HEK293 (cell line): ENCODE data around the gene GM2A.

Source experiments
- CTCF ChIA-PET: fragments of 350-600 bp; formaldehyde crosslinking; extraction: SDS; loops from one replicate; lab custom pipeline; 2021; ENCODE audit warnings: antibody characterized with exemption; lab: Yijun Ruan, JAX
- POLR2A ChIA-PET: fragments of 300-600 bp; formaldehyde crosslinking; extraction: SDS; loops from one replicate; lab custom pipeline; 2020; ENCODE audit warnings: antibody characterized with exemption, inconsistent platforms; lab: Yijun Ruan, JAX
- H3K27ac ChIP-seq: fragments of 200-500 bp; sonication (Bioruptor generic); 2 replicates; pipeline ENCODE4 v1.5.1; 2014; ENCODE audit warnings: low read depth, low read length, control low read depth, inconsistent platforms; ENCODE audit errors: extremely low read depth
- H3K36me3 ChIP-seq, 2 experiments: fragments of 200-500 bp in 1 of 2; sonication (Bioruptor generic) in 1 of 2; 1 replicate in 1 of 2; 2 replicates in 1 of 2; pipeline ENCODE4 v1.5.1; 2014 to 2017; ENCODE audit warnings: inconsistent platforms in 2 of 2, low read length in 2 of 2; ENCODE audit not compliant: control insufficient read depth in 2 of 2, insufficient read depth in 1 of 2
- H3K4me1 ChIP-seq: fragments of 200-500 bp; sonication (Bioruptor generic); 2 replicates; pipeline ENCODE4 v1.5.1; 2014; ENCODE audit warnings: mild to moderate bottlenecking, low read length, inconsistent platforms; ENCODE audit not compliant: control insufficient read depth, insufficient read depth
- H3K4me3 ChIP-seq: 2 replicates; pipeline ENCODE4 v1.5.1; 2011; ENCODE audit warnings: low read depth, mild to moderate bottlenecking, control low read depth, low read length, moderate library complexity
- H3K9me3 ChIP-seq: fragments of 200-500 bp; sonication (Bioruptor generic); 2 replicates; pipeline ENCODE4 v1.5.1; 2014; ENCODE audit warnings: low read depth, low read length, inconsistent platforms; ENCODE audit not compliant: control insufficient read depth, insufficient read depth
- BCL6B ChIP-seq: fragments of 450-650 bp; formaldehyde crosslinking; IDR thresholded peaks from 2 replicates; pipeline ENCODE4 v1.5.1; 2017; ENCODE audit warnings: missing biosample characterization, missing genetic modification characterization
- EGR2 ChIP-seq: fragments of 450-650 bp; formaldehyde crosslinking; IDR thresholded peaks from 2 replicates; pipeline ENCODE4 v1.5.1; 2016; ENCODE audit warnings: low read depth, missing biosample characterization, missing genetic modification characterization
- ELK4 ChIP-seq: IDR thresholded peaks from 2 replicates; pipeline ENCODE4 v1.6.1; 2011; ENCODE audit warnings: mild to moderate bottlenecking, low read depth, low read length, borderline replicate concordance
- GLIS1 ChIP-seq: fragments of 450-650 bp; formaldehyde crosslinking; IDR thresholded peaks from 2 replicates; pipeline ENCODE4 v1.5.1; 2016; ENCODE audit warnings: missing biosample characterization, missing genetic modification characterization
- PRDM10 ChIP-seq: fragments of 450-650 bp; formaldehyde crosslinking; IDR thresholded peaks from 2 replicates; pipeline ENCODE4 v1.5.1; 2016; ENCODE audit warnings: missing biosample characterization, missing genetic modification characterization
- SP3 ChIP-seq: fragments of 450-650 bp; formaldehyde crosslinking; IDR thresholded peaks from 2 replicates; pipeline ENCODE4 v1.5.1; 2016; ENCODE audit warnings: missing biosample characterization, missing genetic modification characterization
- ZBTB48 ChIP-seq: fragments of 450-650 bp; formaldehyde crosslinking; IDR thresholded peaks from 2 replicates; pipeline ENCODE4 v1.5.1; 2016; ENCODE audit warnings: missing biosample characterization, missing genetic modification characterization
- ZNF214 ChIP-seq: fragments of 450-650 bp; formaldehyde crosslinking; IDR thresholded peaks from 2 replicates; pipeline ENCODE4 v1.5.1; 2017; ENCODE audit warnings: missing biosample characterization, mild to moderate bottlenecking, missing genetic modification characterization, borderline replicate concordance
- ZNF423 ChIP-seq: fragments of 450-650 bp; formaldehyde crosslinking; IDR thresholded peaks from 2 replicates; pipeline ENCODE4 v1.5.1; 2016; ENCODE audit warnings: missing biosample characterization, missing genetic modification characterization
- ZNF426 ChIP-seq: fragments of 450-650 bp; formaldehyde crosslinking; IDR thresholded peaks from 2 replicates; pipeline ENCODE4 v1.5.1; 2017; ENCODE audit warnings: missing biosample characterization, missing genetic modification characterization, mild to moderate bottlenecking, inconsistent platforms, moderate library complexity
- ZNF501 ChIP-seq: fragments of 450-650 bp; formaldehyde crosslinking; IDR thresholded peaks from 2 replicates; pipeline ENCODE4 v1.5.1; 2016; ENCODE audit warnings: missing biosample characterization, missing genetic modification characterization
- ZNF600 ChIP-seq: fragments of 450-650 bp; formaldehyde crosslinking; IDR thresholded peaks from 2 replicates; pipeline ENCODE4 v1.5.1; 2016; ENCODE audit warnings: missing biosample characterization, missing genetic modification characterization
- ZNF639 ChIP-seq: fragments of 450-650 bp; formaldehyde crosslinking; IDR thresholded peaks from 2 replicates; pipeline ENCODE4 v1.5.1; 2016; ENCODE audit warnings: missing biosample characterization, missing genetic modification characterization
- ZNF677 ChIP-seq: fragments of 450-650 bp; IDR thresholded peaks from 2 replicates; pipeline ENCODE4 v1.5.0; 2018; ENCODE audit warnings: missing biosample characterization, mild to moderate bottlenecking, missing genetic modification characterization, moderate library complexity
- ZNF692 ChIP-seq: fragments of 450-650 bp; formaldehyde crosslinking; IDR thresholded peaks from 2 replicates; pipeline ENCODE4 v1.5.1; 2016; ENCODE audit warnings: missing biosample characterization, missing genetic modification characterization

GM2A gene

GRCh38 chr5:151222790-151223446, 30.1 kb upstream of the GM2A start:
- H3K4me3 ChIP-seq = peak overlapping the region; percentile 48
- POLR2A ChIA-PET = interaction anchor here (0.9 to 2.5 kb wide), 5 partner anchors 8 to 58 kb away, joined by 3 to 46 read pairs (median 5); partner anchors contain the start of gene GM2A
- TF ChIP-seq ZNF423 (tag by site-specific recombination) (no peak), ZNF501 (no peak), ZNF214 (tag by site-specific recombination) (no peak), ZNF426 (tag by site-specific recombination) (no peak), EGR2 (tag by site-specific recombination) (no peak), ZNF639 (tag by site-specific recombination) (no peak), GLIS1 (tag by site-specific recombination) (peak; percentile 50), ZNF677 (tag by site-specific recombination) (no peak), ELK4 (no peak), PRDM10 (tag by site-specific recombination) (no peak), ZBTB48 (peak; percentile 94), ZNF692 (no peak), SP3 (tag by site-specific recombination) (peak; percentile 42; the same call in 1 of the 2 replicates), ZNF600 (no peak), BCL6B (tag by site-specific recombination) (no peak)
- TF ChIP-seq, all 188 proteins: peak for 3
- H3K36me3 ChIP-seq = no peaks in the 10 kb centered on the region
- no peak overlapping the region for H3K27ac ChIP-seq
- CTCF ChIA-PET = interaction anchor here (0.9 to 1.6 kb wide), 5 partner anchors 9 to 58 kb away, joined by 3 to 7 read pairs (median 5); no protein-coding TSS in a partner anchor
- H3K4me1 ChIP-seq = 0 out of 2 replicates have a peak, but pooled peaks cover 3% of the 10 kb centered on the region
- no peaks in the 10 kb centered on the region for H3K9me3 ChIP-seq
